ENCODE measurements around the gene CHD9NB. TPM values are rescaled to one million over a fixed set of nuclear protein-coding genes. Genes with fewer than 3 reads are reported as not detected.

The CHD9NB gene
- total RNA-seq, 1 experiment from 2014 or later = 6.4 TPM

GRCh38 chr16:53071748-53072301 is 19.1 kb upstream of the CHD9NB start:
- no peaks in the 10 kb centered on the region for H3K27me3 Mint-ChIP-seq (ENCODE audit: unreplicated experiment)
- intact Hi-C loops (cut with micrococcal nuclease; ENCODE audit: unreplicated experiment) = no loop called here
- H3K27ac Mint-ChIP-seq (ENCODE audit: unreplicated experiment) = no peak overlapping the region
- peaks cover 11% of the 10 kb centered on the region for H3K9me3 Mint-ChIP-seq (ENCODE audit: low read depth, unreplicated experiment)
- H3K4me1 Mint-ChIP-seq (ENCODE audit: low read depth, unreplicated experiment) = no peaks in the 10 kb centered on the region
- CTCF ChIA-PET = no interaction called here
- TF ChIP-seq CTCF (IDR thresholded peaks at IDR 0.05; ENCODE audit: unreplicated experiment) = no peak
- BruUV-seq (replicated peaks) = no TSS peak
- H3K4me3 Mint-ChIP-seq (ENCODE audit: low read depth, unreplicated experiment) = no peak overlapping the region
- no peak for DNase-seq
- peaks cover 17% of the 10 kb centered on the region for H3K36me3 Mint-ChIP-seq (ENCODE audit: insufficient read depth, unreplicated experiment)

GRCh38 chr16:53069772-53070171 is 17.1 kb upstream of the CHD9NB start:
- TF ChIP-seq CTCF (IDR thresholded peaks at IDR 0.05; ENCODE audit: unreplicated experiment) = no peak
- Mint-ChIP-seq H3K27me3 (ENCODE audit: unreplicated experiment) (no peaks in the 10 kb centered on the region), H3K4me1 (ENCODE audit: low read depth, unreplicated experiment) (no peaks in the 10 kb centered on the region), H3K4me3 (ENCODE audit: low read depth, unreplicated experiment) (no peak overlapping the region), H3K9me3 (ENCODE audit: low read depth, unreplicated experiment) (peaks cover 7% of the 10 kb centered on the region), H3K27ac (ENCODE audit: unreplicated experiment) (no peak overlapping the region), H3K36me3 (ENCODE audit: insufficient read depth, unreplicated experiment) (peaks cover 12% of the 10 kb centered on the region)
- CTCF ChIA-PET = interaction anchor here (0.7 kb wide), 1 partner anchor 298 kb away, joined by 3 read pairs; no protein-coding TSS in a partner anchor
- BruUV-seq (replicated peaks) = no TSS peak
- no peak for DNase-seq
- intact Hi-C loops (cut with micrococcal nuclease; ENCODE audit: unreplicated experiment) = no loop called here

- Mint-ChIP-seq H3K9me3 (ENCODE audit: low read depth, unreplicated experiment) (no peaks in the 10 kb centered on the region), H3K36me3 (ENCODE audit: insufficient read depth, unreplicated experiment) (peaks cover 6% of the 10 kb centered on the region), H3K27ac (ENCODE audit: unreplicated experiment) (no peak overlapping the region), H3K4me3 (ENCODE audit: low read depth, unreplicated experiment) (no peak overlapping the region), H3K27me3 (ENCODE audit: unreplicated experiment) (no peaks in the 10 kb centered on the region), H3K4me1 (ENCODE audit: low read depth, unreplicated experiment) (no peaks in the 10 kb centered on the region)
- CTCF ChIA-PET = no interaction called here
- BruUV-seq (replicated peaks) = no TSS peak
- intact Hi-C loops (cut with micrococcal nuclease; ENCODE audit: unreplicated experiment) = no loop called here
- no peak for DNase-seq
- no peak for TF ChIP-seq CTCF (IDR thresholded peaks at IDR 0.05; ENCODE audit: unreplicated experiment)
Measured at GRCh38 chr16:53068423-53068833, 15.7 kb upstream of the CHD9NB start.

GRCh38 chr16:53067675-53068074 is 15.0 kb upstream of the CHD9NB start:
- H3K9me3 Mint-ChIP-seq (ENCODE audit: low read depth, unreplicated experiment) = no peaks in the 10 kb centered on the region
- H3K27ac Mint-ChIP-seq (ENCODE audit: unreplicated experiment) = no peak overlapping the region
- H3K27me3 Mint-ChIP-seq (ENCODE audit: unreplicated experiment) = no peaks in the 10 kb centered on the region
- no peaks in the 10 kb centered on the region for H3K4me1 Mint-ChIP-seq (ENCODE audit: low read depth, unreplicated experiment)
- TF ChIP-seq CTCF (IDR thresholded peaks at IDR 0.05; ENCODE audit: unreplicated experiment) = no peak
- no TSS peak for BruUV-seq (replicated peaks)
- intact Hi-C loops (cut with micrococcal nuclease; ENCODE audit: unreplicated experiment) = no loop called here
- CTCF ChIA-PET = no interaction called here
- H3K4me3 Mint-ChIP-seq (ENCODE audit: low read depth, unreplicated experiment) = no peak overlapping the region
- peaks cover 5% of the 10 kb centered on the region for H3K36me3 Mint-ChIP-seq (ENCODE audit: insufficient read depth, unreplicated experiment)
- no peak for DNase-seq

Measured in Calu3 (cell line).